Measurements from ENCODE around the gene DPF3.
A peak's percentile ranks its signal among the peaks of the same experiment; 100 is the strongest.

The DPF3 gene

GRCh38 chr14:72739446-72740405 lies 154.2 kb downstream of the DPF3 start:
- H3K18ac ChIP-seq (ENCODE audit: low read length) = no peak overlapping the region
- no peak overlapping the region for H2AK5ac ChIP-seq (ENCODE audit: low read depth, low read length)
- H3K9ac ChIP-seq (ENCODE audit: low read depth, low read length, poor library complexity) = no peak overlapping the region
- H4K8ac ChIP-seq (ENCODE audit: low read depth, low read length) = no peak overlapping the region
- no peak overlapping the region for H3K4me2 ChIP-seq (ENCODE audit: insufficient read depth, low read length, poor library complexity, severe bottlenecking)
- H2BK5ac ChIP-seq (ENCODE audit: low read length) = no peak overlapping the region
- peaks cover 0 to 3% (median 0%) of the 10 kb centered on the region in 3 experiments for H3K27me3 ChIP-seq (ENCODE audit: control insufficient read depth in 3 of 3, insufficient read depth in 3 of 3, low read depth in 1 of 3, low read length in 3 of 3)
- no peak overlapping the region for H2BK120ac ChIP-seq (ENCODE audit: low read depth, low read length)
- H3K23ac ChIP-seq (ENCODE audit: low read depth, low read length, poor library complexity) = no peak overlapping the region
- H3K79me1 ChIP-seq (ENCODE audit: low read depth, low read length) = no peaks in the 10 kb centered on the region
- no CpG with 5 or more reads among the region's 14 CpGs for WGBS, 2 donors (ENCODE audit: extremely low coverage in 2 of 2, insufficient read length in 2 of 2, insufficient replicate concordance in 1 of 2)
- no peak overlapping the region for H4K91ac ChIP-seq (ENCODE audit: low read depth, low read length, poor library complexity)
- no peak overlapping the region for H3K27ac ChIP-seq (replicated peaks; ENCODE audit: low read length)
- no peak overlapping the region for H2BK15ac ChIP-seq (ENCODE audit: low read length)
- H2AFZ ChIP-seq (ENCODE audit: low read length) = no peak overlapping the region
- H3K9me3 ChIP-seq (replicated peaks in 1 of 2; ENCODE audit: control insufficient read depth in 2 of 2, insufficient read depth in 1 of 2, low read depth in 1 of 2, low read length in 2 of 2) = no peaks in the 10 kb centered on the region
- H3K4me1 ChIP-seq (ENCODE audit: control insufficient read depth in 2 of 2, insufficient read depth in 1 of 2, low read depth in 1 of 2, low read length in 2 of 2) = peaks cover 0 to 5% of the 10 kb centered on the region in 2 donors
- H3K14ac ChIP-seq (ENCODE audit: low read length) = no peak overlapping the region
- H3K36me3 ChIP-seq (replicated peaks in 1 of 2; ENCODE audit: control insufficient read depth in 2 of 2, insufficient read depth in 2 of 2, low read length in 2 of 2) = no peaks in the 10 kb centered on the region
- no peak overlapping the region for H3K4me3 ChIP-seq (ENCODE audit: low read length in 2 of 2)
- H2BK12ac ChIP-seq (ENCODE audit: low read length) = no peak overlapping the region
- no peak overlapping the region for H3K4ac ChIP-seq (ENCODE audit: low read length)
- no peak for DNase-seq (ENCODE audit: low spot score)

- Histone ChIP-seq H3K4me3 (ENCODE audit: low read length in 2 of 2) (no peak overlapping the region), H3K4me1 (ENCODE audit: control insufficient read depth in 2 of 2, insufficient read depth in 1 of 2, low read depth in 1 of 2, low read length in 2 of 2) (peaks cover 0 to 5% of the 10 kb centered on the region in 2 donors), H3K9me3 (replicated peaks in 1 of 2; ENCODE audit: control insufficient read depth in 2 of 2, insufficient read depth in 1 of 2, low read depth in 1 of 2, low read length in 2 of 2) (no peaks in the 10 kb centered on the region), H2BK120ac (ENCODE audit: low read depth, low read length) (no peak overlapping the region), H3K4me2 (ENCODE audit: insufficient read depth, low read length, poor library complexity, severe bottlenecking) (no peak overlapping the region), H3K79me1 (ENCODE audit: low read depth, low read length) (no peaks in the 10 kb centered on the region), H2BK12ac (ENCODE audit: low read length) (no peak overlapping the region), H4K91ac (ENCODE audit: low read depth, low read length, poor library complexity) (no peak overlapping the region), H2AK5ac (ENCODE audit: low read depth, low read length) (no peak overlapping the region), H4K8ac (ENCODE audit: low read depth, low read length) (no peak overlapping the region), H2BK15ac (ENCODE audit: low read length) (no peak overlapping the region), H3K36me3 (replicated peaks in 1 of 2; ENCODE audit: control insufficient read depth in 2 of 2, insufficient read depth in 2 of 2, low read length in 2 of 2) (no peaks in the 10 kb centered on the region), H3K9ac (ENCODE audit: low read depth, low read length, poor library complexity) (peak overlapping the region; percentile 7), H3K27ac (replicated peaks; ENCODE audit: low read length) (no peak overlapping the region), H3K14ac (ENCODE audit: low read length) (no peak overlapping the region), H3K27me3 (ENCODE audit: control insufficient read depth in 3 of 3, insufficient read depth in 3 of 3, low read depth in 1 of 3, low read length in 3 of 3) (peaks cover 0 to 3% (median 0%) of the 10 kb centered on the region in 3 experiments), H3K4ac (ENCODE audit: low read length) (no peak overlapping the region), H3K23ac (ENCODE audit: low read depth, low read length, poor library complexity) (no peak overlapping the region), H2AFZ (ENCODE audit: low read length) (no peak overlapping the region), H2BK5ac (ENCODE audit: low read length) (no peak overlapping the region), H3K18ac (ENCODE audit: low read length) (peak overlapping the region; percentile 39)
- WGBS, 2 donors (ENCODE audit: extremely low coverage in 2 of 2, insufficient read length in 2 of 2, insufficient replicate concordance in 1 of 2) = no CpG with 5 or more reads among the region's 6 CpGs
- DNase-seq (ENCODE audit: low spot score) = no peak
Observed at GRCh38 chr14:72738161-72738611, 155.7 kb downstream of the DPF3 start.

GRCh38 chr14:72737560-72737943 lies 156.3 kb downstream of the DPF3 start:
- H3K4me3 ChIP-seq (ENCODE audit: low read length in 2 of 2) = no peak overlapping the region
- H2BK12ac ChIP-seq (ENCODE audit: low read length) = no peak overlapping the region
- WGBS, 2 donors (ENCODE audit: extremely low coverage in 2 of 2, insufficient read length in 2 of 2, insufficient replicate concordance in 1 of 2) = no CpG with 5 or more reads among the region's 6 CpGs
- no peaks in the 10 kb centered on the region for H3K36me3 ChIP-seq (replicated peaks in 1 of 2; ENCODE audit: control insufficient read depth in 2 of 2, insufficient read depth in 2 of 2, low read length in 2 of 2)
- DNase-seq (ENCODE audit: low spot score) = no peak
- H3K9me3 ChIP-seq (replicated peaks in 1 of 2; ENCODE audit: control insufficient read depth in 2 of 2, insufficient read depth in 1 of 2, low read depth in 1 of 2, low read length in 2 of 2) = no peaks in the 10 kb centered on the region
- H3K79me1 ChIP-seq (ENCODE audit: low read depth, low read length) = no peaks in the 10 kb centered on the region
- peaks cover 0 to 5% of the 10 kb centered on the region in 2 donors for H3K4me1 ChIP-seq (ENCODE audit: control insufficient read depth in 2 of 2, insufficient read depth in 1 of 2, low read depth in 1 of 2, low read length in 2 of 2)
- no peak overlapping the region for H3K4ac ChIP-seq (ENCODE audit: low read length)
- peaks cover 0 to 3% (median 0%) of the 10 kb centered on the region in 3 experiments for H3K27me3 ChIP-seq (ENCODE audit: control insufficient read depth in 3 of 3, insufficient read depth in 3 of 3, low read depth in 1 of 3, low read length in 3 of 3)
- H3K14ac ChIP-seq (ENCODE audit: low read length) = no peak overlapping the region
- no peak overlapping the region for H2BK15ac ChIP-seq (ENCODE audit: low read length)
- H2BK120ac ChIP-seq (ENCODE audit: low read depth, low read length) = no peak overlapping the region
- H3K4me2 ChIP-seq (ENCODE audit: insufficient read depth, low read length, poor library complexity, severe bottlenecking) = no peak overlapping the region
- no peak overlapping the region for H2BK5ac ChIP-seq (ENCODE audit: low read length)
- no peak overlapping the region for H3K27ac ChIP-seq (replicated peaks; ENCODE audit: low read length)
- no peak overlapping the region for H3K9ac ChIP-seq (ENCODE audit: low read depth, low read length, poor library complexity)
- no peak overlapping the region for H2AFZ ChIP-seq (ENCODE audit: low read length)
- no peak overlapping the region for H3K23ac ChIP-seq (ENCODE audit: low read depth, low read length, poor library complexity)
- no peak overlapping the region for H4K91ac ChIP-seq (ENCODE audit: low read depth, low read length, poor library complexity)
- H4K8ac ChIP-seq (ENCODE audit: low read depth, low read length) = no peak overlapping the region
- no peak overlapping the region for H3K18ac ChIP-seq (ENCODE audit: low read length)
- H2AK5ac ChIP-seq (ENCODE audit: low read depth, low read length) = no peak overlapping the region

- no peak overlapping the region for H2BK12ac ChIP-seq (ENCODE audit: low read length)
- no peak overlapping the region for H3K27ac ChIP-seq (replicated peaks; ENCODE audit: low read length)
- H3K18ac ChIP-seq (ENCODE audit: low read length) = no peak overlapping the region
- no peak overlapping the region for H3K14ac ChIP-seq (ENCODE audit: low read length)
- no peaks in the 10 kb centered on the region for H3K79me1 ChIP-seq (ENCODE audit: low read depth, low read length)
- peaks cover 0 to 3% (median 0%) of the 10 kb centered on the region in 3 experiments for H3K27me3 ChIP-seq (ENCODE audit: control insufficient read depth in 3 of 3, insufficient read depth in 3 of 3, low read depth in 1 of 3, low read length in 3 of 3)
- H3K4me3 ChIP-seq (ENCODE audit: low read length in 2 of 2) = no peak overlapping the region
- H3K36me3 ChIP-seq (replicated peaks in 1 of 2; ENCODE audit: control insufficient read depth in 2 of 2, insufficient read depth in 2 of 2, low read length in 2 of 2) = no peaks in the 10 kb centered on the region
- H3K4me2 ChIP-seq (ENCODE audit: insufficient read depth, low read length, poor library complexity, severe bottlenecking) = no peak overlapping the region
- H2AK5ac ChIP-seq (ENCODE audit: low read depth, low read length) = no peak overlapping the region
- no peak overlapping the region for H4K91ac ChIP-seq (ENCODE audit: low read depth, low read length, poor library complexity)
- peaks cover 0 to 3% of the 10 kb centered on the region in 2 donors for H3K4me1 ChIP-seq (ENCODE audit: control insufficient read depth in 2 of 2, insufficient read depth in 1 of 2, low read depth in 1 of 2, low read length in 2 of 2)
- WGBS, 2 donors (ENCODE audit: extremely low coverage in 2 of 2, insufficient read length in 2 of 2, insufficient replicate concordance in 1 of 2) = no CpG with 5 or more reads among the region's 14 CpGs
- no peaks in the 10 kb centered on the region for H3K9me3 ChIP-seq (replicated peaks in 1 of 2; ENCODE audit: control insufficient read depth in 2 of 2, insufficient read depth in 1 of 2, low read depth in 1 of 2, low read length in 2 of 2)
- no peak overlapping the region for H2BK5ac ChIP-seq (ENCODE audit: low read length)
- H3K9ac ChIP-seq (ENCODE audit: low read depth, low read length, poor library complexity) = no peak overlapping the region
- H3K23ac ChIP-seq (ENCODE audit: low read depth, low read length, poor library complexity) = no peak overlapping the region
- no peak overlapping the region for H2AFZ ChIP-seq (ENCODE audit: low read length)
- H2BK120ac ChIP-seq (ENCODE audit: low read depth, low read length) = no peak overlapping the region
- no peak overlapping the region for H3K4ac ChIP-seq (ENCODE audit: low read length)
- no peak for DNase-seq (ENCODE audit: low spot score)
- H2BK15ac ChIP-seq (ENCODE audit: low read length) = no peak overlapping the region
- H4K8ac ChIP-seq (ENCODE audit: low read depth, low read length) = no peak overlapping the region
Observed at GRCh38 chr14:72736786-72737559, 156.9 kb downstream of the DPF3 start.

All from neuronal stem cell (in vitro differentiated cells).